Ammon's horn (tissue), 1 donor: ENCODE measurements around the gene FAM234A.
"Not testable (repeated sequence)": the region's sequence is repeated elsewhere in the genome, so short reads cannot be mapped to it uniquely, and the experiment has no call there.

Experiments used
- DNase-seq: peaks from one replicate; pipeline ENCODE4 v3.0.0-alpha.2; 2016; ENCODE audit warnings: low spot score

Gene FAM234A

GRCh38 chr16:265711-266110, 31.1 kb downstream of the FAM234A start:
- DNase-seq: no peak

GRCh38 chr16:266258-267164, 31.9 kb downstream of the FAM234A start:
- no peak for DNase-seq

GRCh38 chr16:267562-267961, 32.9 kb downstream of the FAM234A start:
- DNase-seq: not testable (repeated sequence)

- DNase-seq: no peak
Measured at GRCh38 chr16:268141-269053, 33.8 kb downstream of the FAM234A start.

GRCh38 chr16:269061-269796, 34.6 kb downstream of the FAM234A start:
- DNase-seq: no peak

- no peak for DNase-seq
Measured at GRCh38 chr16:270381-271255, 36.0 kb downstream of the FAM234A start.

GRCh38 chr16:272633-273546, 38.3 kb downstream of the FAM234A start:
- DNase-seq: no peak

- no peak for DNase-seq
Measured at GRCh38 chr16:273547-274421, 39.2 kb downstream of the FAM234A start.

- DNase-seq: no peak
Measured at GRCh38 chr16:275041-275641, 40.5 kb downstream of the FAM234A start.

GRCh38 chr16:275786-276232, 41.2 kb downstream of the FAM234A start, which contains the start of gene RGS11:
Gene RGS11, minus strand, starts transcription at chr16:275944. Its CDS starts 33 bp downstream, at chr16:275911.
- no peak for DNase-seq

GRCh38 chr16:276426-277077, 41.9 kb downstream of the FAM234A start:
- no peak for DNase-seq

- no peak for DNase-seq
Measured at GRCh38 chr16:278863-279366, 44.3 kb downstream of the FAM234A start.

- DNase-seq: no peak
Measured at GRCh38 chr16:279531-279930, 44.9 kb downstream of the FAM234A start.

- DNase-seq: no peak
Measured at GRCh38 chr16:280005-280460, 45.4 kb downstream of the FAM234A start.

GRCh38 chr16:280552-280951, 45.9 kb downstream of the FAM234A start, which contains the start of gene ARHGDIG:
Gene ARHGDIG, plus strand, starts transcription at chr16:280591. Its CDS starts 90 bp downstream, at chr16:280681.
- no peak for DNase-seq

- no peak for DNase-seq
Measured at GRCh38 chr16:280991-281659, 46.5 kb downstream of the FAM234A start.
